Activated CD4-positive, CD25-positive, alpha-beta regulatory T cell treated with anti-CD3 and anti-CD28 coated beads, Interleukin-2, amount 50 U/mL, for 24 hours (primary cell): Measurements from ENCODE around the gene FRRS1L.
A peak's percentile ranks its signal among the peaks of the same experiment; 100 is the strongest.

ENCODE experiments used
- ATAC-seq, 2 donors: fragments of 150-1000 bp; cut with Tn5 transposase; one replicate each; pipeline ENCODE4 v1.10.0; 2021; ENCODE audit warnings: mild to moderate bottlenecking in 1 of 2, moderate library complexity in 1 of 2

Gene FRRS1L, protein sequence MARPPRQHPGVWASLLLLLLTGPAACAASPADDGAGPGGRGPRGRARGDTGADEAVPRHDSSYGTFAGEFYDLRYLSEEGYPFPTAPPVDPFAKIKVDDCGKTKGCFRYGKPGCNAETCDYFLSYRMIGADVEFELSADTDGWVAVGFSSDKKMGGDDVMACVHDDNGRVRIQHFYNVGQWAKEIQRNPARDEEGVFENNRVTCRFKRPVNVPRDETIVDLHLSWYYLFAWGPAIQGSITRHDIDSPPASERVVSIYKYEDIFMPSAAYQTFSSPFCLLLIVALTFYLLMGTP

DNA sequence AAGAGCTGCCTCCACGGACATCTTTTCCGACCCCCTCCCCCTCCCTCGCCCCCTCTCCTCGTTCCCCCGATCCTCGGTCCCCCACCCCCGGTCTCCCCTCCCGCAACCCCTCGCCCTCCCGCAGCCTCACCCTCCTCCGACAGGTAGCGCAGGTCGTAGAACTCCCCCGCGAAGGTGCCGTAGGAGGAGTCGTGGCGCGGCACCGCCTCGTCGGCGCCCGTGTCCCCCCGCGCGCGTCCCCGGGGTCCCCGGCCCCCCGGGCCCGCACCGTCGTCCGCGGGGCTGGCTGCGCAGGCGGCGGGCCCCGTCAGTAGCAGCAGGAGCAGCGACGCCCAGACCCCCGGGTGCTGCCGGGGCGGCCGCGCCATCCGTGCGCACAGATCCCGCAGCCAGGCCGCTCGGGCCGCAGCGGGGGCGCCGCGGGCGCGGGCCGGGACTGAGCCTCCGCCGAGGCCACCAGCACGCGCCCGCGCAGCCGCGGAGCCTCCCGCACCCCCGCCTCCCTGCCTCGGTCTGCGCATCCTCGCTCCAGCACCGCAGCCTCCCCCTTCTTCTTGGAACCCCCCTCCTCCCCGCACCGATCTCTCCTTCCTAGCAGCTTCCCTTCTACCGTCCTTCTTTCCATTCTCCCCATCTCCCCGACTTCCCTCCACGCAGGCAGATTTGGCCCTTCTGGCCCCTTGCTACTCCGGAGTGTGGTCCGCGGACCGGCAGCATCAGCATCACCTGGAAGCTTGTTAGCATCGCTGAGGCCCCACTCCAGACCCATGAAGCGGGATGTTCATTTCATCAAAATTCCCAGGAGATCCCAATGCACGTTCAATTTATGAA, at the start of gene FRRS1L:
Gene FRRS1L (minus strand): TSS at position 479 of the 831 bp plus-strand sequence. CDS start 111 bp downstream, at position 368.
- ATAC-seq: no peak

DNA sequence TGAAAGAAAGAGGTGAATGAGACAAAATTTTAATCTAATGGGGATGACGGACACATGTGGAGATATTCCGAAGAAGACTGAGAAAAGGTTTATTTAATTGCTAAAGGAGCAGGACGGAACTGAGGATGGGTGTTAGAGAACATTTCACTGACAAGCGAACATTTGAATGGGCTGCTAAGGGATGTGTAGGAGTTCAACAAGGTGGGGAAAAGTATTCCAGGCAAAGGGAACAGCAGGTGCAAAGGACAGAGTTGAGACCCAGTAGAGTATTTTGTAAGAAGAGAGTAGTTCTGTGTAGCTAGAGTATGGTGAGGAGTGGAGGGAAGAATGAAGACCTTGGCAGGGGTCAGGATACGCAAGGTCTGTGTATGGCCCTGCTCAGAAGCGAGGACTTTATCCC, 47.4 kb upstream of the FRRS1L start:
- ATAC-seq: no peak

DNA sequence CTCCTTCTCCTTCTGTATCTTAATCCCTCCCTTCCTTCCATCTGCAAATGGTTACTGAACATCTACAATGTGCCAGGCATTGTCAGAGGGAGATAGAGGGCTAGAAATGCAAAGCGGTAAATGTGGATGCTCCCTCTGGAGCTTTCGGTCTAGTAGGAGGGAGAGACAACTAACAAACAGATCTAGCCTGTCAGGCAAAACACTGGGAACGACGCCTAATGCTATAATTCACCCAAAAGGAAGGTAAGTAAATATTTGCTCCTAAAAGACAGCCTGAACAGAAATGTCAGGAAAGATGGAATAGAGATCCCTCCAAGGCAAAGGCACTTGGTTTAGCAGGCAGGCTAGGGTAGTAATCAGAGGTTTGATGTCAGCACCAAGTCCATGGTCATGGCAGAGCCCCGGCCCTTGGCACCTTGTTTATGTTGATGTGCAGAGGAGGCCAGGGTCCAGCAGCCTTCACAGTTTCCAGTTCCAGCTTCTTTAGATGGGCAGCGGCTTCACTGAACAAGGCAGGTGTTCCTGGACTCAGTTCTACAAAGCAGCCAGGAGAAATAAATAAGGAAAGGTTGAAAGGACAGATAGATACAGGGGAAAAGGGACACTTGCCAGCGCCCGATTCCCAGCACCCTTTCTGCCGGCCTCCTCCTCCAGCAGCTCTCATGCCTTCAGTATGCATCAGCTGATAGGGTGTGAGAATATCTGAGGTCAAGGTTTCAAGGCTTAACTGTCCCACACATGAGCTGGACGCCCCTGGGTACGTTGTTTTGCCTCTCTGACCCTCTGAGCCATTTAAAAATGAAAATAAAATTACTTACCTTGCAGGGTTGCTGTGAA, 46.5 kb upstream of the FRRS1L start:
- ATAC-seq: no peak

DNA sequence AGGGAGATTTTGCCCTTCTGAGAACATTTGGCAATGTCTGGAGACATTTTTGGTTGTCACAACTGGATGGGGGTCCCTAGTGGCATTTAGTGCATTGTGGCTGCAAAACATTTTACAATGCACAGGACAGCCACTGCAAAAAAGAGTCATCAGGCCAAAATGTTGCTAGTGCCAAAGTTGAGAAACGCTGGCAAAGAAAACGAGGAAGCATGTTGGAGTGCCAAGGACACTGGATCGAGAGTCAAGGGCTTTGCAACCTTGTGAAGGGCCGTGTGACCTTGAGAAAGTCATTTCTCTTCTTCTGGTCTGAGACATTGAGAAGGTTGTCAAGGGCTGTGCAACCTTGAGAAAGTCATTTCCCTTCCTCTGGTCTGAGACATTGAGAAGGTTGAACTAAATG, 45.7 kb upstream of the FRRS1L start:
- ATAC-seq: no peak

DNA sequence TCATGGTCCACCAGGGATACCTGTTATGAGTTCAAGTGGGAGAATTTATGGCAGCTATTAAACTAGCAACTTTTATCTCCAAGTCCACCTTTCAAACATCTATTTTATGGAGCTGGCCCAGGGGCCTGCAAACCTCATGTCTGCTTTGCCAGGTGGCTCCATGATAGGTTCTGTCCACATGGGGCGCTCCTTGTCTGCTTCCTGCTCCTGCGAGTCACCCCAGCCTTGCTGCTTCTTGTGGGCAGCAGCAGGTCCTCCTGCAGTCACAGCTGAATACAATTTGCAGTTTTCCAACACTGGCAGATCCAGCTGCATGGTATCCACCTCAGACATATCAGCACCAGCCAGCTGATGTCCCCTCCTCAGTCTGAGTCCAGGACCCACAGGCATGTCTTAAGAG, 39.6 kb upstream of the FRRS1L start:
- no peak for ATAC-seq

DNA sequence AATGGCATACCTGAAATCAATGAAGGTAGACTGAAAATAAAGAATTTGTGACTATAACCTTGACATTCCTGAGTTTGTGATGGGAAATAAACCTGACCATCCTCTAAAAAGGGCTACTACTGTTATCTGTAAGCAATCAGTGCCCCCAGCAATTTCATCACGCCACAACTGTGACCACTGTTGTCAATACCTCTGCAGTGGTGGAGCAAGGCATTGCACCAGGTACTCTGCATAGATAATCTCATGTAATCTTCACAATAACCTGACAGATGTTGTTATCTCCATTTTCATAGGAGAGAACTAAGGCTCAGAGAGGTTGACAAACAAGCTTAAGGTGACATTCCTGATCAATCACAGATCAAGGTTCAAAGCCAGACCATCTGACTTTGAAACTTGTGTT, 38.5 kb upstream of the FRRS1L start:
- ATAC-seq: no peak

DNA sequence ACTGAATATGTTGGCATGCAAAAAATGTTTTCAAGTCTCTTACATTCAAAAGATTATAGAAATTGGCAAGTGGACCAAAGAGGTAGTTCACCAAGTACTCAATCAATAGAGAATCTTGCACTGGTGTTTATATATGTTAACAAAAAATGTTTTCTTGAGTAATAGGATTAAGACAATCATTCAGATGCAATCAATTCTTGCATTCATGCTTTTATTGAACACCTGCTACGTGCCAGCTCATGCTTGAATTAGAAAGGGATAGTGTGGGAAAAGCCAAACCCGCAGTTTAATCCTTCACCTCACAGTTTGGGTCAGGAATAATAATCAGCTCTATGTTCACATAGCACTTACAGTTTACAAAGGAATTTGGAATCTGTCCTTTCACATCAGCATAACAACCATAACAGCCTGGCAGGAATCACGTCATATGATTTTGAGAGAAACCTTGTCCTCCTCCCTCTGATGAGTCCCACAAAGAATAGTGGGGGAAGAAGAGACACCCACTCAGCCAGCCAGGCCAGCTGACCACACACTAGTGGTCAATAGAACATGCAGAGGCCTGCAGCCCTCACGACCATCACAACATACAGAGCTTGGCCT, 36.8 kb upstream of the FRRS1L start:
- no peak for ATAC-seq

DNA sequence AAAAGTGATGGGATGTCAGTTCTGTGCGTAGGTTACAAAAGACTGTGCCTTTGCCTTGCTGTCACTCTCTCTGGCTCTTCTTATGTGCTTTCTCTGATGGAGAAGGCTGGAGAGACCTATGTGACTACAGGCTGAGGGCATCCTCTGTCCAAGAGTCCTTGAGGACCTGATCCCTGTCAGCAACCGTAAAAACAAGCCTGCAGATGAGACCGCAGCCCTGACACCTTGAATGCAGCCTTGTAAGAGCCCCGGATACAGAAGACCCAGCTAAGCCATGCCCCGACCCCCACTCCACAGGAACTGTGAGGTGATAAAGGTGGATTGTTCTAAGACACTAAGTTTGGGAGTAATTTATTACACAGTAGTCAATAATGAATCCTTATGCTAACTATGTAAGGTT, 32.6 kb upstream of the FRRS1L start:
- no peak for ATAC-seq

DNA sequence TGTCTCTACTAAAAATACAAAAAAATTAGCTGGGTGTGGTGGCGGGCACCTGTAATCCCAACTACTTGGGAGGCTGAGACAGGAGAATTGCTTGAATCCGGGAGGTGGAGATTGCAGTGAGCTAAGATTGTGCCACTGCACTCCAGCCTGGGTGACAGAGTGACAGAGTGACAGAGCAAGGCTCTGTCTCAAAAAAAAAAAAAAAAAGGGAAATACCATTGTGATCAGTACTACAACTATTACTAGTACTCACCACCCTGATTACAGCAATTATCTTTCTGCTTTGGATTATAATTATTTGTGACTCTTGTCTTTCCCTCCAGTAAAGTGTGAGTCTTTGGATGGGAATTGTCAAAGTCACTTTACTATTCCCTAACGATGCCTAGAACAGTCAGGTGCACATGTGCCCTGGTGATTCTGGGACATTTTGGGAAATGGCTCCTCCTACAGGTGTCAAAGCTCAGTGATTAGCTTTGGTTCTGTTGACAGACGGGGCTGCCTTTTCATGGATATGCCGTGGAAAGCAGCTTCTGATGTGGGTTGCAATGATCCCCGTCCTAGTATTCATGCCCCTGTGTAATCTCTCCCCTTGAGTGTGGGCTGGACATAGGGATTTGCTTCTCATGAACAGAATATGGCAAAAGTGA, 31.8 kb upstream of the FRRS1L start:
- no peak for ATAC-seq

DNA sequence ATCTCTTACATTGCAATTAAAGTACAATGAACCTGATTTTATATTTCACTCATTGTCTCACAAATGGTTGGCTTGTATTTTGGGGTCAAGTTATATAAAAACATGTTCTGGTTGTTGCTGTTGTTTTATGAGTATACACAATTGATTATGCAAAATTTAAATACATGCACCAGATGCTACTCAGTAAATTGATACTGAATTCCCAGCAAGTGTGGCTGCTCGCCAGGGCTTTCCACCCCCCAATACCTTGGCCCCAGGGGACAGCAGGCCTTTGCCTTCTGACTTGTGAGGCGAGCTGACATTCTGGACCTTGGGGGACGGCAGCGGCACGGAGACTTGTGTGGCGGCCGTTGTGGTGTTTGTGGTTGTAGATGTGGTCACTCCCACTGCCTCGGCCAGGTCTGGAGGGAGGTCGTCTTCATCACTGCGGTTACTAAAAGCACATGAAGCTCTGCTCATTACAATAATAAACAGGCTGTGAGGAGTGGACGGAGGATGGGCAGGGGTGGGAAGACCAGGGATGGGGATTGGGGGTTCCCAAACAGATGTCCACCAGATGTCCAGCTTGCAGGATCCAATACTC, 27.0 kb upstream of the FRRS1L start:
- no peak for ATAC-seq

DNA sequence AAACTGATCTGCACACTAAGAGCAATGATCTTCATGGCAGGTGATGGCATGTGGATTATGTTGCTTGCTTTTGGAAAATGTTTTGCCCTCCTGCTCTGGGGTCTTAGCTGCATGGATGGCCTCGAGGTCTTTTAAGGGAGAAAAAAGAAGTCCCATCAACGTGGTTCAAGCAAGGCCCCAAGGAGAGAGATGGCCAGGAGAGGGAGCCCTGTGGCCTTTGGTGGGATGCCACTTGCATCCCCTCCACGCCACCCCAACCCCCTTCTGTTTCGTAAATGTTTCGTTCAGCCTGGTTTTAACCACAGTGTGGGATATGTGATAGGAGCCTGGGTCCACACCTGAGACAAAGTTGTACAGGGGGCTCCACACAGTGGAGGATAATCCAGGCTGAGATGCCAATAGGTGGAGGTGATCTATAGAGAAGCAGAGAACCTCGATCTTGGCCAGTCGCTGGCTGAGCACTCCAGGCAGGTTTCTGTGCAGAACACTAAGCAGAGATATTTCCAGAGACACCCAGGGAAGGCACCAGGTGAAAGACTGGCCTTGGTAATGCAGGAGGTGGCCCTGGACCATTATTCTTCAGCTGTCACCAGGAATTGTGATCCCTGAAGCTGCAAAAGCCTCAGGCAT, 25.8 kb upstream of the FRRS1L start:
- no peak for ATAC-seq

DNA sequence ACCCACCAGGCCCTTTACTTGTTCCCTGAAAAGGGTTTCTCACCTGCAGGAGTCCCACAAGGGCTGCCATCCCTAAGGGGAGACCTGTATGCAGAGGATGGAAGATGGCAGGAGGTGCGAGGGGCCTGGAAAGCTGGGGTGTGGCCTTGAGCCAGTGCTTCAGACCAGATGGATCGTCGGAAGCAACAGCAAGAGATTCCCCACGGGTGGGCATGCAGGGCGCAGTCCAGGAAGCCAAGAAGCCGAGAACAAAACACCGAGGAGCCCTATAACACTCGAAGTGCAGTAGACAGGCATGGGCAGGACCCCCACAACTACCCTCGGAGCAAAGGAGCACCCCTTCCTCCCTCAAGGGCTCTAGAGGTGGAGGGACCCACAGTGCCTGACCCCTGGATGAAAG, 24.7 kb upstream of the FRRS1L start:
- no peak for ATAC-seq

DNA sequence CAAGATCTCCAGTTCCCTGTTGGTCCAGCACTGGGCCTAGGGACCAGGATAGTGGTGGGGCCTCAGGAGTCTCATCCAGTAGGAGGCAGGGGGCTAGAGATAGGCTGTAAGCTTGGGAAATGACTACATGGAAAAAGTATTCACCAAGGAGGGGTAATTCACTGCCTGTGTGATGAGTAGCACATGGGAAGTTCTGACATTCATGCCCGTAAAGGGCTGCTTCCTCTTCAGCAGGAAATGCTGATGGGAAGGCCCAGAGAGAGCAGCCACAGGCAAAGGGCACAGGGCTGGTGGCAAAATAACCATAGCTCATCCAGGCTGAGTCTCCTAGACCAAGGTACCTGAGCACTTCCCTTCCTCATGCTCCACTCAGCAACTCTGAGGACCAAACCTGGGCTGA, 23.1 kb upstream of the FRRS1L start:
- ATAC-seq: no peak

DNA sequence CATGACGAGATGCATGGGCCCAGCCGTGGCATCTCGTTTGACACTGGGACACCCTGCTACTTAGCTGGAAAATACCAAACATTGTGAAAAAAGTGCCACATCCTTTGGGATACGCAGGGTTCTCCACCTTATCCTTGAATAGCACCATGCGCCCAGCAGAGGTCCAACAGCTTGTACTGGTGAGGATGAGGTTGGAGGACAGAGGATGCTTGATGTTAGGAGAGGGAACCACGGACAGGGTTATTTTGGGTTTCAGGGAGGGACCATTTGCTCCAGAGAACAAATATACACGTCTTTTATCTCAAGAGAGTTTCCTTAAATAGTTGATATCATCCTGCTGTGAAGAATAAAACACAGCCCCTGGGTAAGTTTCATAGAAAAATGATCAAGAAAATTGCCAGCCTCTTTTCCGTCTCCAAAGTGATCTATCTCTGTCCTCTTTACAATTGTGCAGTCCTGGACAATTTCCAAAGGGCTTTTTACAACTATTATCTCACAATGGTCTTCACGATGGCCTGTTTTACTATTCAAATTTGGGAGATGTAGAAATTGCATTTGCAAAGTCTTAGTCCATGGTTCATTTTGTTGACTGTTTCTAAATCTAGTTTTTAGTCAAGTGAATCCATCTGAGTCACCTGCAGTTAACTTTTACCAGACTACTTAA, 19.9 kb upstream of the FRRS1L start:
- no peak for ATAC-seq

DNA sequence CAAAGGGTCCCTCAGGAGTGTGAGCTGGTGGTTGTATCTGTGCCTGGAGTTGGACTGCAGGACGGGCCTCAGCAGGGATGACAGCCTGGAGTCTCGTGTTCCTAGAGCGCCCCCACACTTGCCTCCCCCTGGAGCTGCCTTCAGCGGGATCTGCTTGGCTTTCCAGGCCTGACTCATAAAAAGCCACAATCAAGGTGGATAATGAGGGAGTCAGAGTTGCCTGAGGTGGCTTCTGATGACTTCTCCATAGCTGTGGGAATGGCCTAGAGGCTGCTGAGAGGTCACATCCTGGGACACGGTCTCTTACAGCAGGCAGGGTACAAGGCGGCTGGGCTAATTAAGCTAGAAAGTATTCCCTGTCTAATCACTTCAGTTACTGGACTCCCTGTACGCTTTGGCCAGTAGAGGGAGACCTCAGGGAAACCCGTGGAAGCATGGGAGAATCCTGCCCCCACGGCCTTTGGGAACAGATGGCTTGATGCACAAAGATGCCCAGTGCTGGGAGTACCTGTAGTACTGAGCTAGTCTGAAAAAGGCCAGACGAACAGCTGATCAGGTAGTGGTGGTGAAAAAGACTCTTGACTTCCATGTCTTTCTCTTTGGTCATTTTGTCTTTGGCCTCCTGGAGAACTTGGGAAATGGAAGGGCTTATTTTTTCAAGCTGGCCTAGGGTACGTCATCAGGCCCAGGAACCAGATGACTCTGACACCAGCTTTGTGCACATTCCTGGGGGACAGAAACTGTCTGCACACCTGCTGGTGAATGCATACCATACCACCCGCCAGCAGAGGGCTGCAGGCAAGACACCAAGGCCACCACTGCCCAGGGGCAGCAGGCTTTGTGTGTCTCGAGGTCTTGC, 16.1 kb upstream of the FRRS1L start:
- no peak for ATAC-seq

DNA sequence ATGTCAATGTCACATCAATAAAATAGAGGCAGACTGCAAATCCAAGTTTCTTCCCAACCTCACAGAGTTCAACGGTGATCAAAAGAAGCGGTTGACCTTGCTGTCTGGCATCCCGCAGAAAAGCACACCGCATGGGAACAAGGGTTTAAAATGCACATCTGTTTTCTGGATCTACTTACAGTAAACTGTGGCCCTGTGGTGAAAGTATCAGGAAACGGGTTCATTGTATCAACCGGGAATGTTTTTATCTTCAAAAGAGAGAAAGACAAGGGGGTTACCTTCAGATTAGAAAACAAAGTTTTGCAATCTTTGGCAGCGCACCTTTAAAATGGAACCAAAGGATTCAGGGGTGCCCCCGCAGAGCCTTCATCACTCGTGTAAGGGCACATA, 15.5 kb upstream of the FRRS1L start:
- ATAC-seq: no peak

DNA sequence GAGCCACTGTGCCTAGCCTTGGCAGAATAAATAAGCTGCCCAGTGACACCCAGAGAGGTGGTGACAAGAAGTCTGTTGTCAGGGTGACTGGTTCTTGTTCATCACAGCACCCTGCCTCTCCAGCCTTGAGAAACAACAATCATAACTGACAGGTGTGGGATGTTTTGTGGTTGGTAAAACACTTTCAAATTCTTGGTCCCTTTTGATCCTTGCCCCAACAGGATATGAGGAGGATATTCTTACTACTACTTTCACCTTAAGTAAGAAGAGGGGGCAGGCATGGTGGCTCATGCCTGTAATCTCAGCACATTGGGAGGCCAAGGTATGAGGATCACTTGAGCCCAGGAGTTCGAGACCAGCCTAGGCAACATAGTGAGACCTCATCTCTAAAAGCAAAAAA, 14.2 kb upstream of the FRRS1L start:
- ATAC-seq: peak; percentile 79 to 83

DNA sequence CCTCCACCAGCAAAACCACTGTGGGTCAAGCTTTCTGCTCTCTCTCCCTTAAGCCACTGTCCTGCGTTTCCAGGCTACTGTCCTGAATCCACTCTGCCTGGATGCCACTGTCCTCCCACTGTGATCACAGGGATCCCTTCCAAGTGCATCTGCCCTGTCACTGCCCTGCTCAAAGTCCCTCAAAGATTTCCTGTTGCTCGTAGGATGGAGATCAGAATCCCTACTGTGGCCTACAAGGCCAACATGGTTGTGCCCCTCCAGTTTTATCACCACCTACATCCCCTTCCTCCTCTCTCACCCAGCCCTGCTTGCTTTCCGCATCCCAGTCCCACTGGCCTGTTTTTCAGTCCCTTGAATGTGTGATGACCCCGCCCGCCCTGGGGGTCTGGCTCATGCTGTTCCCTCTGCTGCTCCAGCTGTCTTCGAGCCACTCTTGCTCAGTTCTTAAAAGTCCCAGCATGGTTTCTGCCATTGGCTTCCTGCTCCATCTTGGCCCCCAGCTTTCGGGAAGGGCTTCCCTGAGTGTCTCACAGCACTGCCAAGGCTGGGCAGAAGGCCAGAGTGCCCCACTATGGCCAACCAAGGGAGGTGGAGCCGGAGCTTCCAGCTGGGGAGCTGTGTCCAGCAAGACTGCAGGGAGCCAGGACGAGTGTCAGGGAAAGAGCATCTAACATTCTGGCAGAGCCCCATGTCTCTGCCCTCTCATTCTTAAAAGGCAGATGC, 12.9 kb upstream of the FRRS1L start:
- ATAC-seq: no peak

DNA sequence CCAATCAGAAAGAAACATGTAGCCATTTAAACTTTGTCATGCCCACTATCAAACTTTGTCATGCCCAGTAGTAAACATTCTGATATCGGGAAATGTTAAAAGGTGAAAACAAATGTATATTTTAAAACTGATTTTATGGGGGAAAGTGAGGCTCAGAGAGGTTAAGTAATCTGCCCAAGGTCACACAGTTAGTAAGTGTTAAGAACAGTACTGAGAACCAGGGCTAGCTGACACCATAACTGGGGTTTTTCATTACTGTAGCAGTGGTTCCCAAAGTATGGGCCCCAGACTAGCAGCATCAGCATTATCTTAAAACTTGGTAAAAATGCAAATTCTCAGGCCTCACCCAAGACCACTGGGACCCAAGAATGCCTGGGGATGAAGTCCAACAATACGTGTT, 9.9 kb upstream of the FRRS1L start:
- no peak for ATAC-seq
